H4 (cell line): ENCODE results near the gene SLF2. TPM values are rescaled to one million over a fixed set of nuclear protein-coding genes. Genes with fewer than 3 reads are reported as not detected.

Source experiments
- DNase-seq: peaks from one replicate; pipeline ENCODE4 v3.0.0-alpha.2; 2015; ENCODE audit warnings: low spot score
- total RNA-seq: library from RNA; depleted of rRNA; stranded (reverse); fragments of >200 nt; shearing (Covaris generic); gene quantifications from 2 replicates; pipeline ENCODE4 v1.2.3, GENCODE V29; 2014

The SLF2 gene
- total RNA-seq, 1 experiment from 2014 or later, result 14.0 TPM

DNA sequence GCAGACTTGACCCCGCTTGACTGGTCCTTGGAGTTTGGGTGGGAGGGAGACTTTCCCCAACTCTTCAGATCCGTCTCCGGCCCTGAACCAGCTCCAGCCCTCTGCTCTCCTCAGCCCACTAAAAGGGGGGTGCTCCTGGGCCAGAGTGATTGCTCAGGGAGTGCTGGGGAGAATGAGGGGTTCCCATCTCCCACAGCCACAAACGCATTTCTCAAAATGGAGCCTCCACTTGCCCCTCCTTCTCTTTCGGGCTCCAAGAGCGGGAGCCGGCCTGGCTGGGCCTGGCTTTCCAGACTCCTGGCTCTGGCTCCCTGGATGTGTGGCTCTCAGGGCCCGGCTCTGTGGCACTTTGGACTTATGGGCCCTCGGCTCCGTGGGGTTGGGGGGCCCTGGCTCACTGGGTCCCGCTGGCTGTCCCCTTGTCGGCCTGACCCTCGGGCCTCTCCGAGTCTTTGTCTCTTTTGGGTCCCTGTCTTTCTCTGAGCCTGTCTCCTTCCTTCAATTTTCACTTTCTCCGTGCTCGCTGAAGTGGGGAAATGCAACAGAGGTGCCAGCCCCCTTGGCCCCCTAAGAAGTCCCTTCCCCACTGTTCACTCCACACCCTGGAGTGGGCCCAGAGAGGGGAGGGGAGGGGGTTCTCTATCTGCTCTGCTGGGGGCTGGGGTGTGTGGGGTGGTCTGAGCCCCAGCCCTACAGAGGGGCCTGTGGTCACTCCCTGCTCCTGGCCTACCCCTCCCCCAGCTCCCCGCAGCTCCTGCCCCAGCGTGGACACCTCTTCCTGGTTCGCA lies 87.6 kb downstream of the SLF2 start:
- no peak for DNase-seq

GRCh38 chr10:101000915-101001658 lies 88.3 kb downstream of the SLF2 start:
- DNase-seq, result peak; percentile 55

- no peak for DNase-seq
Measured at GRCh38 chr10:101001659-101002035, 88.9 kb downstream of the SLF2 start.

DNA sequence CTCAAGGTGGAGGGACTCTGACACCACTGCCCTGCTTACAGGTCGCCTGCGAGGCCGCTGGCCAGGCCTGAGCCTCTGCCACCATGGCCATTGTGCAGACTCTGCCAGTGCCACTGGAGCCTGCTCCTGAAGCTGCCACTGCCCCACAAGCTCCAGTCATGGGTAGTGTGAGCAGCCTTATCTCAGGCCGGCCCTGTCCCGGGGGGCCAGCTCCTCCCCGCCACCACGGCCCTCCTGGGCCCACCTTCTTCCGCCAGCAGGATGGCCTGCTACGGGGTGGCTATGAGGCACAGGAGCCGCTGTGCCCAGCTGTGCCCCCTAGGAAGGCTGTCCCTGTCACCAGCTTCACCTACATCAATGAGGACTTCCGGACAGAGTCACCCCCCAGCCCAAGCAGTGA lies 89.7 kb downstream of the SLF2 start:
- no peak for DNase-seq

- DNase-seq, result no peak
Measured at GRCh38 chr10:101003639-101004206, 91.0 kb downstream of the SLF2 start.

DNA sequence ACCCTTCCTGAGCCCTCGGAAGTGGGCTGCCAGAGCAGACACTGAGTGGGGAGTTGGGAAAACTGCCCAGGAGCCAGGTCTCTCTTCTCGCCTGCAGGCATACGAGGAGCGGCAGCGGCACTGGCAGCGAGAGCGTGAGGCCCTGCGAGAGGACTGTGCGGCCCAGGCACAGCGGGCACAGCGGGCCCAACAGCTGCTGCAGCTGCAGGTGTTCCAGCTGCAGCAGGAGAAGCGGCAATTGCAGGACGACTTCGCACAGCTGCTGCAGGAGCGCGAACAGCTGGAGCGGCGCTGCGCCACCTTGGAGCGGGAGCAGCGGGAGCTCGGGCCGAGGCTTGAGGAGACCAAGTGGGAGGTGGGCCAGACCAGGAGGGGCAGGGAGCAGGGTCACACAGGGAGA lies 92.6 kb downstream of the SLF2 start:
- no peak for DNase-seq

GRCh38 chr10:101005869-101006567 lies 93.3 kb downstream of the SLF2 start:
- DNase-seq, result no peak

DNA sequence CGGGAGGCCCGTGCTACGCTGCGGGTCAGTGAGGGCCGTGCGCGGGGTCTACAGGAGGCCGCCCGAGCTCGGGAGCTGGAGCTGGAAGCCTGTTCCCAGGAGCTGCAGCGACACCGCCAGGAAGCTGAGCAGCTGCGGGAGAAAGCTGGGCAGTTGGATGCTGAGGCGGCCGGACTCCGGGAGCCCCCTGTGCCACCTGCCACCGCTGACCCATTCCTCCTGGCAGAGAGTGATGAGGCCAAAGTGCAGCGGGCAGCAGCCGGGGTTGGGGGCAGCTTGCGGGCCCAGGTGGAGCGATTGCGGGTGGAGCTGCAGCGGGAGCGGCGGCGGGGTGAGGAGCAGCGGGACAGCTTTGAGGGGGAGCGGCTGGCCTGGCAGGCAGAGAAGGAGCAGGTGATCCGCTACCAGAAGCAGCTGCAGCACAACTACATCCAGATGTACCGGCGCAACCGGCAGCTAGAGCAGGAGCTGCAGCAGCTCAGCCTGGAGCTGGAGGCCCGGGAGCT lies 93.9 kb downstream of the SLF2 start:
- DNase-seq, result no peak

- DNase-seq, result peak; percentile 45
Measured at GRCh38 chr10:101007099-101007711, 94.4 kb downstream of the SLF2 start.

- DNase-seq, result no peak
Measured at GRCh38 chr10:101007915-101008822, 95.4 kb downstream of the SLF2 start.

DNA sequence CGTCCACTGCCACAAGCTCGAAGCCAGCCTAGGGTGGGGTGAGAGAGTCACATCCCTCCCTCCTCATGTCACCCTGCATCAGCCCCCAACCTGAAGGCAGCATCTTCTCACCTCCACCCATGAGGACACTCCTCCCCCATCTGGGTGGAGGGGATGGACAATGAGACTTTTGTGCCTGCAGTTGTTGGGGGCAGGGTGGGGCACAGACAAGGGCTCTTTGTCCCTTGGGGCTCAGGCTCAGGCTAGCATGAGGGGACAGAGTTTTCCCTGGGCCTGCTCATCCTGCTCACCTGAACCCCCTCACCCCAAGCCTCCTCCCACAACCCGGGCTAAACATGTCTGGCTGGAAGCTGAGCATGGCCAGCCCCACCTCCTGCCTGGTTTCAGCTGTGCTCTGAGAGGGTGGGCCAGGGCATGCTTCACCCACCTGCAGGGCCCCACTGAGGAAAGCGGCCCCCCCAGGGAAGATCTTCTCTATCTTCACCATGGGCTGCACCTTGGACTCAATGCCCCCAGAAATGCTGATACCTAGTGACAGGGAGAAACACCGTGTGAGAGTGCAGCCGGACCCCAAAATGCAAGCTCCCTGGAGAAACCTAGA lies 96.2 kb downstream of the SLF2 start:
- DNase-seq, result no peak

DNA sequence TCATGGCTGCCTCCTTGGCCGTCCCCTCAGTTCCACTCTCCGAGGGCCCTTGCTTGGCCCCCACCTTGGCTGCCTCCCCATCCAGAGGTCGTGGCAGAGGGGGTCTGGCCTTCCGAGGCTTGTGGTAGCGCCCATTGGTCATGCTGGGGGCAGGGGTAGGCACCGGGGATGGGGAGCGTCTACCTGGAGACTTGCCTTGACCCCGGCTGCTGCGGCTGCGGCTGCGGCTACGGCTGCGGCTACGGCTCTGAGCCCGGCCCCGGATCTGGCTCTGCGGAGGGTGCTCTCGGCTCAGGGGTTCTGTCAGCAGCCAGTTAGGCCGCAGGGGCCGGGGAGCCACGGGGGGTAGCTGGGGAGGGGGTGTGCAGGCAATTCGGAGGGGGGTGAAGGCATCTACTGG lies 97.6 kb downstream of the SLF2 start:
- DNase-seq, result no peak

DNA sequence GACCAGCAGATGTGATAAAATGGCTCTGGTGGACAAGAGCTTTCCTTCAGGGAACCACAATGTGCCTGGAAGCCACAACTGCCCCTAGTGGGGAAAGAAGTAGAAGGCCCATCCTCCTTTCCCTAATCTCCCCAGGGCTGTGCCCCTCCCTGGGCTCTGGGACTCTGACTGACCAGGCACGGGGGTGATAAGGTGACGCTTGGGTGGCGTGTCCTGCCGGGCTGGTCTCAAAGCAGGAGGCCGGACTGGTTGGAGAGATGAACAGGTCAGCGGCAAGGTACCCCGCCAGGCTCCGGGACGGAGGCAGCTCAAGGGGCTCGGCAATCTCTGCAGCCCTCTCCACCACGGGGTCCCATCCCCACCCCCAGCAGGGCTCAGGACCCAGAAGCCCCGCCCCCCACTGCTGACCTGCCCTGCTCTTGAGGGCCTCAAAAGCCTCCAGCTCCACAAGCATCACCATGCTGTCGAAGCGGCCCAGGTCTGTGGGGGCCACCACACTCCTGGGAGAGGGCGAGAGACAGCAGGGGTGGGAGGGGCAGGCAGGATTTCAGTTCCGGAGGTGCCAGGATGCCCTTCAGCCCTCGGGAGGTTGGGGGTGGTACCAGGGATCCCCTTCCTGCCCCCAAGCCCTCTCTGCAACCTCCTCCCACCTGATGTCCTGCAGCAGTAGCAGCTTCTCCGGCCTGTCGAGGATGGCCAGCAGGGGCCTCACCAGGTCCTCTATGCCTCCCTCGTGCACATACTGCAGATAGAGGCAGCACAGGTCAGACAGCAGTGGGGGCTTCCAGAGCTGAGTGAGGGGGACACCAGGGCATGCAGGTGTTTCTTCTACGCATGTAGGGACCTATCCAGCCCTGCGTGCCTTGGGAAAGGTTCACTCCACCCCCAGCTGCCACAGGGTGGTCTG lies 99.0 kb downstream of the SLF2 start:
- DNase-seq, result no peak

DNA sequence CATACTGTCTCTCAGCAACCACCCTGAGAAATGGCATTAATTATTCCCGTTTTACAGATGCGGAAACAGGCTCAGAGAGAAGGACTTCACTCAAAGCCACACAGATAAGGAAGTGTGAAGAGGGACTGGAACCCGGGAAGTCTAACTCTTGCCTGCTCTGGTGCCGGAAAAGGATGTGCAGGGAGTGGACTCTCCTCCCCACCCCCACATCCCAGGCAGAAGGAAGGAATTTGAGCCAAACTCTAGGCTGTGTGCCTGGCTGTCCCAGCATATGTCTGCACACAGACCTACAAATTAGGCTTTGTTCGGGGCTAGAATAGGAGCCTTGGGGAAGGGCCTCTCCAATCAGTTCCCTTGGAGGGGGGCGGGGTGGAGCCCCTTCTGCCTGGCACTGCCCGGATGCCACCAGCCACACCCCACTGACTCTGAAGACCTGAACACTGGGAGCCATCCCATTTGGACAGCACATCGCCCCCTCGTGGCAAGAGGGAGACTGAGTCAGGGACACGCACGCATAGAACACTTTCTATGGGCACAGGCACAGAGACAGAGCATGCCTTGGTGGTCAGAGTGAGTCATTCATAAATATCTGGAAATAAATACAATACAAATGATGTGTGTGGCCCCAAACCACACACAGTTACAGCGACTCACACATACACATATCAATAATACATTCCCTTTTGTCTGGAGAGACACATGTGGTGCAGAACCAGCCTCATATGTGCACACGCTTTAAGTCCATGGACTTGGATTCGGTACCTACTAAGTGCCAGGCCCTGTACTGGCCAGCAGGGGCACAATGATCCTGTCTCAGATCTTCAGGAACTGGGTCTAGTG lies 100.0 kb downstream of the SLF2 start:
- DNase-seq, result peak; percentile 94

- no peak for DNase-seq
Measured at GRCh38 chr10:101013365-101013825, 100.6 kb downstream of the SLF2 start.

DNA sequence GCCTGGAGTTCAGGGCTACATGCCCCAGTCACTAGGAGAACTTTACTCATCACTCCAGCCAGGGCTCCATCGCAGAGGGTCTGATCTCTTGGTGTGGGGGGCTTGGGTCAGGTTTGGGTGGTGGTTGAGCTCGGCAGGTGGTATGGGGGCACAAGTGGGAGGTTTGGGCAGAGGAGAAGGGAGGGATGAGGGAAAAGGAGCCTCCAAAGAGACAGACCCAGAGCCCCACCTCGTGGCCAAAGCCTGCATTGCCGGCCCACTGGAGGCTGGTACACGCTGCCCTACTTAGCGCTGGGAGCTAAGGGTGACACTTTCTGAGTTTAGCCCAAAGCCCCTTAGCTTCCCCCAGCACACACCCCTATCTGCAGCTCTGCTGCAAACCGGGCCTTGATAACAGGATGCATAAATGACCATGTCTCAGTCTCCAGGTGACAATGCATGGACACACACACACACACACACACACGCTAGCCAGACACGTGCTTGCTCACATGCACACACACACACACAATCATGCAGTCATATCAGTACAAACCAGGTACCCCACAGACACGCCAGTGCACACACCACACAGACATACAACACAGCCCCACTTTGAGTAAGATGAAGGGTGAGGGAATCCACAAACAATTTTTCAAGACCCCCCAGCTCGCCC lies 101.6 kb downstream of the SLF2 start:
- DNase-seq, result no peak
